AG04449 (cell line): ENCODE results near the gene SLC22A12.
A peak's percentile ranks its signal among the peaks of the same experiment; 100 is the strongest.

Experiments used
- CTCF ChIA-PET: fragments of 350-600 bp; formaldehyde crosslinking; extraction: SDS; loops from one replicate; lab custom pipeline; 2021; ENCODE audit warnings: antibody characterized with exemption; lab: Yijun Ruan, JAX
- POLR2A ChIA-PET: fragments of 400-600, 350-600 bp; formaldehyde crosslinking; extraction: SDS; loops from one replicate; lab custom pipeline; 2020; ENCODE audit warnings: antibody characterized with exemption, inconsistent platforms; lab: Yijun Ruan, JAX
- DNase-seq: peaks from one replicate; pipeline ENCODE4 v3.0.0-alpha.2; 2010; ENCODE audit warnings: low read depth, low spot score
- H3K4me3 ChIP-seq: 2 replicates; pipeline ENCODE4 v1.5.1; 2011; ENCODE audit warnings: low read depth, mild to moderate bottlenecking, control low read depth, low read length
- CTCF ChIP-seq: IDR thresholded peaks from one replicate; pipeline ENCODE4 v1.5.1; 2011; ENCODE audit warnings: mild to moderate bottlenecking, moderate library complexity, low read length, control low read depth, inconsistent platforms; ENCODE audit not compliant: insufficient read depth; ENCODE audit errors: missing control alignments

Gene SLC22A12

GRCh38 chr11:64644647-64645275 lies 53.7 kb downstream of the SLC22A12 start:
- H3K4me3 ChIP-seq, result no peak overlapping the region
- DNase-seq, result no peak
- ChIA-PET CTCF (interaction anchor here (1.4 to 3.6 kb wide), 4 partner anchors 8 to 15 kb away, joined by 4 to 12 read pairs (median 6); no protein-coding TSS in a partner anchor), POLR2A (no interaction called here)
- TF ChIP-seq CTCF, result no peak

GRCh38 chr11:64647019-64647779 lies 56.2 kb downstream of the SLC22A12 start:
- H3K4me3 ChIP-seq, result no peak overlapping the region
- no peak for DNase-seq
- ChIA-PET CTCF (interaction anchor here (0.6 to 9.1 kb wide), 7 partner anchors 7 to 199 kb away, joined by 3 to 111 read pairs (median 5); no protein-coding TSS in a partner anchor), POLR2A (no interaction called here)
- TF ChIP-seq CTCF, result no peak

- DNase-seq, result no peak
- TF ChIP-seq CTCF, result no peak
- no peak overlapping the region for H3K4me3 ChIP-seq
- CTCF ChIA-PET, result interaction anchor here (1.0 to 9.1 kb wide), 6 partner anchors 9 to 199 kb away, joined by 3 to 111 read pairs (median 13); no protein-coding TSS in a partner anchor
- POLR2A ChIA-PET, result no interaction called here
Observed at GRCh38 chr11:64648551-64648950, 57.5 kb downstream of the SLC22A12 start.

- TF ChIP-seq CTCF, result peak; percentile 7
- no peak for DNase-seq
- H3K4me3 ChIP-seq, result no peak overlapping the region
- POLR2A ChIA-PET, result no interaction called here
- CTCF ChIA-PET, result interaction anchor here (0.8 to 9.1 kb wide), 9 partner anchors 10 to 200 kb away, joined by 3 to 111 read pairs (median 11); no protein-coding TSS in a partner anchor
Observed at GRCh38 chr11:64649291-64649697, 58.3 kb downstream of the SLC22A12 start.

GRCh38 chr11:64650923-64651523 lies 60.0 kb downstream of the SLC22A12 start:
- ChIA-PET CTCF (interaction anchor here (0.7 to 9.1 kb wide), 35 partner anchors 9 to 350 kb away, joined by 3 to 111 read pairs (median 4); partner anchors contain the start of genes PYGM and RASGRP2), POLR2A (no interaction called here)
- no peak for DNase-seq
- peak; percentile 68 for TF ChIP-seq CTCF
- no peak overlapping the region for H3K4me3 ChIP-seq
